Iris pigment epithelial cell (primary cell): ENCODE results near the gene RIC8B.
"Not testable (repeated sequence)": the region's sequence is repeated elsewhere in the genome, so short reads cannot be mapped to it uniquely, and the experiment has no call there.

Source experiments
- DNase-seq: peaks from one replicate; pipeline ENCODE4 v3.0.0-alpha.2; 2011; ENCODE audit warnings: low read depth

Gene RIC8B

DNA sequence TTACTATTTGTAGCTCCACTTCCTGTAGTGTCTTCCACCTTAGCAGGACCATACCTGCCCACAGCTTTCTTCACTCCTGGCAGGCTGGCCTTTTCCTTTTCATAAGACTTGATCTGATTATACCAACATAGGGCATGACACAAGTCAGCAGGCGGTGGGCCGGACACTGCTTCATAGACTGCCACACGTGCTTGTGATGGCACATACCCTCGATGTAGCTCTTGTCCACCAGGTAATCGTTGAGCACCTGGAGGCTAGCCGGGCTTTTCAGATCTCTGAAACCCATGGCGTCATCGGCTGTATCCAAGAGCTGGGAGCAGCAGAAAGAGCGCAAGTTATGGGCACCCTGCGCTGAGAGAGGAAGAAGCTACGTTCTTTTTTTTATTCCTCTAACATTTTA, 127.6 kb downstream of the RIC8B start:
- DNase-seq = no peak

DNA sequence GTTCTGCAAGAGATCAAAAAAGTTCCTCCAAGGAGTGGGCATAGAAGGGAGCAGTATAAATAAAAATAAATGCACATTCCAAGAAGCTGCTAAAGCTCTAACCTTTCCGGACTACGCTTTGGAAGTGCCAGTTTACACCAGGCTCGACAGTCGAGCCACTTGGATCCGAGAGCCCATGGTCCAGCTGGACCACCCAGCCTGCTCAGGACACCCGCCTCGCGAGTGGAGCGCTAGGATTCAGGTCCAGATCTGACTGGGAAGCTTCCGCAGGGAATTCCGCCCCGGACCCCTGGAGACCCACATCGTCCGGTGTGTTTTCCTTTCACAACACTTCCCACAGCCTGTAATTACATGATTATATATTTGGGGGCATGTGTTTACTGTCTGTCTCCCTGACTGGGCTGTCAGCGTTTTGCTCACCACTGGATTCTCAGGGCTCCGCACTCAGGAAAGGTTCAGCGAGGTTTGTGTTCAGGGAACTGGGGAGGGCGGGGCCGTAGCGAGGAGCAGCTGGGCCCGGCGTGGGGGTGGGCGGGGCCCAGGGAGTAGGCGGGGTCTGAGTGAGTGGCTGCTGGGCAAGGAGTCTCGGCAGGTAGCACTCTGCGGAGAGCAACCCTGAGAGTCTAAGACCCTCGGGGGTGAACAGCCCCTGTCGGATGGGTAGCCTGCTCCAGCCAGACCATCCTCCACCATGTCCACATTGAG, 128.9 kb downstream of the RIC8B start:
- peak; percentile 64 for DNase-seq

DNA sequence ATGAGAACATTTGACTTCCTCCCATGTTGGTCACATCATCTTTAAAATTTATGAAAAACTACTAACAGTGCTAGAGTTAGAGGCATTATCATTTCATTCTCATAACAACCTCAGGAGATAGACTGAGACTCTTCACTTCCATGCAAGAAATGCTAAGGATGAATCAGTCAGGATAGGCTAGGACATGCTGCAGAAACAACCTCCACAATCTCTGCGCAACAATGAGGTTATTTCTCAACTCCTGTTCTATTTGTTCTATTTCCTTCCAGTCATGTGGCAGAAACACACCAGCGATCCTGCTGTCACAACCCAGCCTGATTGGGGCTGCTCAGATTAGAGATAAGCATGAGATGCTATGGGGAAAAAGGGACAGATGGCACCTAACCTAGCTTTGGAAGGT, 132.2 kb downstream of the RIC8B start:
- no peak for DNase-seq

DNA sequence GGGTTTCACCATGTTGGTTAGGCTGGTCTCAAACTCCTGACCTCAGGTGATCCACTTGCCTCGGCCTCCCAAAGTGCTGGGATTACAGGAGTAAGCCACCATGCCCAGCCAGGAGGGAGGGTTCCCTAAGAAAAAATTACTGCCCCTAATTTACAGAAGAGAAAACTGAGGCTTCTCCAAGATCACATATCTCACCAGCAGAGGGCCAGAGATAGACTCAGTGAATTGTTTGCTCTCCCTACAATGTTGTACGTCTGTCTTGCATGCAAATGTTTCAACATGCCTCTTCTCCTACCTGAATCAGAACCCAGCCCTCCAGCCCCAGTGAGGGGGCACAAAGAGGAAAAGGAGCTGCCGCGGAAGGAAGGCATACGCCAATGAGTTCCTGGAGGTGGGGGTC, 132.9 kb downstream of the RIC8B start:
- DNase-seq = no peak

DNA sequence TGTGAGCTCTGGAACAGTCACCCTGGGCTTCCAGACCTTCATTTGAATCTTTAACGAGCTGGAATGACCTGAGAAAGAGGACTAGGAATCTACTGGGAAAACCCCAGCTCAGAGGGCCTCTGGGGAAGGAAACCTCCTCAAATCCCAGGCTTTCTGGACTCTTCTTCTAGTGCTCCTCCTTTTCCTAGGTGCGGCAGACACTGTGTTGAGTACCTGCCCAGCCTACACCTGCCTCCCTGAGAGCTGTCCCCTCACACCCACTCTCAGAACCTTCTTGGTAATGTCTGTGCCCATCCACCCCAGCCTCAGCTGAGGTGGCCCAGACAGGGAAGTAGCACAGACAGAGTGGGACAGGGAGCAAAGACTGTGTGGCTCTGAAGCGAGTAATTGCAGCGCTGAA, 133.4 kb downstream of the RIC8B start:
- DNase-seq = no peak

DNA sequence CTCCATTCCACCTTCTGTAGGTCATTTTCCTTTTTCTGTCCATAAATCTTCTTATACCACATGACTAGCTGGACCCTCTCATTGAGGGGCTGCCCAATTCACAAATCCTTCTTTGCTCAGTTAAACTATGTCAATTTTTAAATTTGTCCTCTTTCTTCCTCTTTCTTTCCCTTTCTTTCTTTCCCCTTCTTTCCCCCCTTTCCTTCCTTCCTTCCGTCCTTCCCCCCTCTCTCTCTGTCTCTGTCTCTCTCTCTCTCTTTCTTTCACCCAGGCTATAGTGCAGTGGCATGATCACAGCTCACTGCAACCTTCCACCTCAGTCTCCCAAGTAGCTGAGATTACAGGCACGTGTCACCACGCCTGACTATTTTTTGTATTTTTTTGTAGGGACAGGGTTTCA, 134.1 kb downstream of the RIC8B start:
- no peak for DNase-seq

DNA sequence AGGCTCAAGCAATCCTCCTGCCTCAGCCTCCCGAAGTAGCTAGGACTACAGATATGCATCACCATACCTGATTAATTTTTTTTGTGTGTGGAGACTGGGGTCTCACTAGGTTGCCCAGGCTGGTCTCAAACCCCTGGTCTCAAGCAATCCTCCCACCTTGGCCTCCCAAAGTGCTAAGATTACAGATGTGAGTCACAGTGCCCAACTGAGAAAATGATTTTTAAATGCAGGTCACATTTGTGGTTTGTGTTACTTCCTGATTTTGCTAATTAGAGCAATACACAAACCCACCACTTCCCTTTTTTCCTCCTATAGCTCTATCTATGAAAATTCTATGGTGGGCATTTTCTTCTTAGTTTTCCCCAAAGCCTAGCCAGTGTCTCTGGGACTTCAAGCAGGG, 135.7 kb downstream of the RIC8B start:
- no peak for DNase-seq

DNA sequence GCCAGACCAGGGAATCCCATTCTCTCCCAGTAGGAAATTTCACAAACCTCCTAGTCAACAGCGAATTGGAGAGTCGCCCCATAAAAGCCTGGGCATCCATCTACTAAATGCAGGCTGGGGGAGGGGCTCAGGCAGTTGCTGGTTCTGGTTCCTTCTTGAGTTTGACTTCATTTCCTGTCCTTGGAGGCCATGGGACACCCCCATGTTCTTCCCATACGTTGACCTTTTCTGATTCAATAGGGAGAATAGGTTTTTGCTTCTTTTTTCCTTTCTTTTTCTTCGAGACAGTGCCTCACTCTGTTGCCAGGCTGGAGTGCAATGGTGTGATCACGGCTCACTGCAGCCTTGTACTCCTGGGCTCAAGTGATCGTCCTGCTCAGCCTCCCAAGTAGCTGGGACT, 137.1 kb downstream of the RIC8B start:
- no peak for DNase-seq

DNA sequence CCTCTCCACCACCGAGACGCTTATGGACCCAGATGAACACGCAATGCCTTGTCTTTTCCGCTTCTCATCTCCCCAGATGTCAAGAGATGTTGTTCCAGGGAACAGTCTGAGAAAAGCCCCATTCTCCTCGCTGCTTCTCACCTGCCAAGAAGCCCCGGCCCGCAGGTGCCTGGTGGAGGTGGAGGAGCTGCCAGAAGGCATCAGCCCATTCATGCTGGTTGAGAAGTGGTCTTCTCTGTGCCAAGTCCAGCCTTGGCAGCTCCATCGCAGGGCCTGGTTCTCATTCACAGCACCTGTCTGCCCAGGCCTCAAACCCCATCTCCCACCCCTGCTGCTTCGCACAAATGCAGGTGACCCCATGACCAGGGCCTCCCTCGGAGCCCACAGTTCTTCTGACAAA, 139.0 kb downstream of the RIC8B start:
- no peak for DNase-seq

DNA sequence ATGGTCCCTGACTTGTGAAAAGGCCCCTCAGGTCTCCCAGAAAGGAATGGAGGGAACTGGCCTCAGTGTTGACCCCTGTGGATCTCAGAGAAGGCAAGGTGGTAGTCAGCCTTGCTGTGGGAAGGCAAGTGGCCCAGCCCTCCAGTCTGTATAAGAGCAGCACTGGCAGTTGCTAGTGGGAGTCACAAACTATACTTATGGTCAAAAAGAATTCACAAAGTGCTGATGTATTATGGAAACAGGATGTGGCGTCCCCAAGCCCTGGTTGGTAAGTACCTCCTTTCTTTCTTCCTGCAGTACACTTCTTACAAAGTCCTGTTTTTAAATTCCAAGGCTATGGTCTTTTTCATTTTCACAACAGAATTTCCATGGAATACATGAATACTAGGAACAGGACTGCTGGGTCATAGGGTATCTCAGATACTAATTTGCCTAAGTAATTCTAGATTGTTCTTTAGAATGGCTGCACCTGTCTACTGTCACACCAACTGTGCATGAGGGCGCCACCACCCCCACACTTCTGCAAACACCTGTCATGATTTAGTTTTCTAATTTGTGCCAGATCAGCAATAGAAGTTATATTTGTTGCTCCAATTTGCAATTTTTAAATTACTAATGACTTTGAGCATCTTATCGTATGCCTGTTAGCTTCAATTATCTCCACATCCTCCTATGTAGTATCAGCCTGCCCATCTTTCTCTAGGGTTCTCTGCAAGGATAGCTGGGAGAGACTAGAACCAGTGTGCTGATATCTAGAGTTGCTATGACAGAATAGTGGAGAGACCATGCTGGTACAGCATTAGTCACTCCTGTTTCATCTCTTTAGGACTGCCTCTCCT, 140.5 kb downstream of the RIC8B start:
- no peak for DNase-seq

DNA sequence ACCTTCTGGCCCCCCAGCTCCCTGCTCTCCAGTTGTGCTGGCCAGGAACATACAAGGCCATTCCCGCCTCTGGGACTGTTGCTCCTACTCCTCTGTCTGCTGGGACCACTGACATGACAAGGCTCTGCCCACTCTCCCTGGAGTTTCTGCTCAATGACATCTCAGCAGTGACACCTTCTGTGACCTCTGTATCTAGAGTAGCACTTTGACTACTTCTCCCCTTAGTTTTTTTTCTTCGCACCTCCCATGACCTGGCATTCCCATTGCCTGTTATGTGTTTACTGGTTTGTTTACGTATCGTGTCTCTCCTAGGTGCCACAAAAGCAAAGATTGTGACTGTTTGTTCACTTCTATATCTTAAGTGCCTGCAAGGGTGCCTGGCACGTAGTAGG, 141.1 kb downstream of the RIC8B start:
- DNase-seq = no peak

DNA sequence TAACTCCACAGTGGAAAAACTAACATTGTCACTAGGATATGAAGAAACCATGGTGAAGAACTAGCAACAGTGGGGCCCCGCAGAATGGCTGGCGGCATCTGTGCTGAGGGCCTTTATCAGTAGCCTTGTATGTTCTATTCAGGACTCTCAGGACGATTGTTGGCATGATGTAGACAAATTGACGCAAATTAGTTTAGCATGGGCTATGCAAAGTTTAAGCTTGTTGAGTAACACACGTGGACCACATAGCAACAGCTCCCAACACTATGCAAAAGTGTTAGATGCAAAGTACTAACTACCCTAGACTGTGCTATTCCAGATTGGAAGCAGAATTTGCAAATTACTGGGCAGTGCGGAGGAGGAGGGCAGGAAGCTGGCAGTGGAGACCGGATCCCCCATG, 143.0 kb downstream of the RIC8B start:
- DNase-seq = no peak

DNA sequence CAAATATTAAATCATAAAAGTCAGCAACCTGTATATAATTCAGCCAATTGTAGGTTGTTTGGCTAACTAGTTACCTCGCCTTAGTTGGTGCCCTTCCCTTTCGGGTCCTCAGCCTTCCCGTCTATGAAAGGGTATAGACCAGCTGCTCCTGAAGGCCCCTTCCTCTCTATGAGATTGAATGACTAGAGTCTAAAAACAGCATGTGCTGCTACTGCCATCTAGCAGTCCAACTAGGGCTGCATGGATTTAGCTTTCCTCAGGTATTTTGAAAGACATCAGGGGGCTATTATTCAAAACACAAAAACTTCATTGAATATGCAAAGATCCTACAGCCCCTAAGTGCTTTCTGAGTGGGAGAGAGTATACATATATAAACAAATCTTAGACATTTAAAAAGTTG, 144.3 kb downstream of the RIC8B start:
- DNase-seq = peak; percentile 28

DNA sequence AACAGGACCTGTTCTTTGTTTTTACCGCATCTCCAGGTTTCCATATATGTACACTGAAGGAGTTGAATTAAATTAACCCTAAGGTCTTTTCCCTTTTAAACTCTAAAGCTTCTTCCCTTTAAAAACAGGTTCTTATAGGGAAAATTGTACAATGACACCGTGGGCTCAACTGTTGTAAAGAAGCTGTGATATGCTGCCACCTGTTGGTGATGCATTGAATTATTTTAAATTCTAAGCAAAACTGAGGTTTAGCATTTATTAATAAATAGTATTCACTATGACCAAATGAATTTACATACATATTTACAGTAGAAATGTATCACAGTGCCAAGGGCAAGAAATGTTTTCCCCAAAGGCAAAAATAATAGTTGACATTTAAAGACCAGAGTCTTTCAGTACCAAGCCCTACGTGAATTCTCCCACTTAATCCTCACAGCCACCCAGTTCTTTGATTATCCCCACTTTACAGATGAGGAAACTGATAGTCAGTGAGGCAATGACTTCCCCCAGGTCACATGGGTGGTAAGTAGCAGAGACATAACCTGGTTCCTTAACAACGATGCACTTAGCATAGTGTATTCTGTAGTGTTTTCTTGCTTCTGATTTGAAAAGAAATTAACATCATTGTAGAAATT, 145.5 kb downstream of the RIC8B start:
- peak; percentile 57 for DNase-seq

DNA sequence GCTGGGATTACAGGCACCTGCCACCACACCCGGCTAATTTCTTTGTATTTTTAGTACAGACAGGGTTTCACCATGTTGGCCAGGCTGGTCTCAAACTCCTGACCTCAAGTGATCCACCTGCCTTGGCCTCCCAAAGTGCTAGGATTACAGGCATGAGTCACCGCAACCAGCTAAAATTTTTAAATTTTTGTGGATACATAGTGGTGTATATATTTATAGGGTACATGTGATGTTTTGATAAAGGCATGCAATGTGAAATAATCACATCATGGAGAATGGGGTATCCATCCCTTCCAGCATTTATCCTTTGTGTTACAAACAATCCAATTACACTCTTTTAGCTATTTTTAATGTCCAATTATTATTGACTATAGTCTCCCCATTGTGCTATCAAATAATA, 147.5 kb downstream of the RIC8B start:
- not testable (repeated sequence) for DNase-seq

DNA sequence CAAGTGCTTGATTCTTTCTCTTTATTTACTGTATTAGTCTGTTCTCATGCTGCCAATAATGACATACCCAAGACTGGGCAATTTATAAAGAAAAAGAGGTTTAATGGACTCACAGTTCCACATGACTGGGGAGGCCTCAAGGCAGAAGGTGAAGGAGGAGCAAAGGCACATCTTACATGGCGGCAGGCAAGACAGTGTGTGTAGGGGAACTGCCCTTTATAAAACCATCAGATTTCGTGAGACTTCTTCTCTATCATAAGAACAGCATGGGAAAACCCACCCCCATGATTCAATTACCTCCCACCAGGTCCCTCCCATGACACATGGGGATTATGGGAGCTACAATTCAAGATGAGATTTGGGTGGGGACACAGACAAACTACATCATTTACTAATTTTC, 149.1 kb downstream of the RIC8B start:
- not testable (repeated sequence) for DNase-seq

DNA sequence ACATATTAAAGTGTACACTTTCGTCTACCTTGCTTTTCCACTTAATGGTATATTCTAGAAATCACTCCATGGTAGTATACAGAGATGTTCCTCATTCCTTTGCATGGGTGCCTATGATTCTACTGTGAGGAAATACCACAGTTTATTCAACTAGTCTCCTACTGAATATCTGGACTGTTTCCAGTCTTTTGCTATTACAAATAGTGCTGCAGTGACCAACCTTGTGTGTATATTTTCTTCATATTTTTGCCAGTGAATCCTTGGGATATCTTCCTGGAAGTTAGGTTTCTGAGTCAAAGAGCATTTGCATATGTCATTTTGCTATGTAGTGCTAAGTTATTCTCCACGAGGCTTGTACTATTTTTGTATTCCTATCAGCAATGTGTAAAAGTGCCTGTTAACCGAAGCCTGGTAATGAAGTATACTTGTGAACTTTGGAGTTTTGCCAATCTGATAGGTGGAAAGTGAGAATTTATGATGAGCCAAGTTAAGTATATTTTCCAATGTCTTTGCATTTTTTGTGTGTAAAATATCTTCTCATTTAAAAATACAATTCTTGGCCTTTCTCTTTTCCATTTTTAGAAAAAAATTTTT, 149.9 kb downstream of the RIC8B start:
- DNase-seq = peak; percentile 39

DNA sequence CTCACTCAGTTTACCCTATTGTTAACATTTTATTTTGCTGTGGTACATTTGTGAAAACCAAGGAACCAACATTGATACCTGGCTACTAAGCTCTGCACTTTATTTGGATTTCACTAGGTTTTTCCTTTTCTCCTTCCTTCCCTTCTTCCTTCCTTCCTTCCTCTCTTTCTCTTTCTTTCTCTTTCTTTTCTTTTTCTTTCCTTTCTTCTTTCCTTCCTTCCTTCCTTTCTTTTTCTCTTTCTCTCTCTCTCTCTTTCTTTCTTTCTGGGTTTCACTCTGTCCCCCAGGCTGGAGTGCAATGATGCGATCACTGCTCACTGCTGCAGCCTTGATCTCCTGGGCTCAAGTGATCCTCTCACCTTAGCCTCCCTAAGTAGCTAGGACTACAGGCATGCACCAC, 152.2 kb downstream of the RIC8B start:
- no peak for DNase-seq

DNA sequence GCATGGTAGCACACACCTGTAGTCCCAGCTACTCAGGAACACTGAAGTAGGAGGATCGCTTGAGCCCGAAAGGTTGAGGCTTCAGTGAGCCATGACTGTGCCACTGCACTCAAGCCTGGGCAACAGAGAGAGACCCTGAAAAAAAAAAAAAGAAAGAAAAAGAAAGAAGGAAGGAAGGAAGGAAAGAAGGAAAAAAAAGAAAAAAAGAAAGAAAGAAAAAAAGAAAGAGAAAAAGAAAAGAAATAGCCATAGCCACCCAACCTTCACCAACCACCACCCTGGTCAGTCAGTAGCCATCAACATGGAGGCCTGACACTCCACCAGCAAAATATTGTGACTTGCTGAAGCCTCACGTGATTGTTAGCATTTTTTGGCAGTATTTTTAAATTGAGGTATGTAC, 159.8 kb downstream of the RIC8B start:
- no peak for DNase-seq
